Measurements from ENCODE around the gene PROSER3. TPM values are rescaled to one million over a fixed set of nuclear protein-coding genes. Genes with fewer than 3 reads are reported as not detected.

PROSER3 gene
- polyA plus RNA-seq, 1 donor from 2014 or later, result 1.2 TPM

- no peaks in the 10 kb centered on the region for H3K27me3 ChIP-seq (ENCODE audit: insufficient read depth, low read depth, low read length)
- no peaks in the 10 kb centered on the region for H3K9me3 ChIP-seq (ENCODE audit: low read length)
- TF ChIP-seq MXI1 (conservative IDR thresholded peaks at IDR 0.05; ENCODE audit: poor library complexity, severe bottlenecking), result peak; percentile 74
- TF ChIP-seq EP300 (conservative IDR thresholded peaks at IDR 0.05; ENCODE audit: poor library complexity, severe bottlenecking), result peak; percentile 41
- TF ChIP-seq, protein P1, sequence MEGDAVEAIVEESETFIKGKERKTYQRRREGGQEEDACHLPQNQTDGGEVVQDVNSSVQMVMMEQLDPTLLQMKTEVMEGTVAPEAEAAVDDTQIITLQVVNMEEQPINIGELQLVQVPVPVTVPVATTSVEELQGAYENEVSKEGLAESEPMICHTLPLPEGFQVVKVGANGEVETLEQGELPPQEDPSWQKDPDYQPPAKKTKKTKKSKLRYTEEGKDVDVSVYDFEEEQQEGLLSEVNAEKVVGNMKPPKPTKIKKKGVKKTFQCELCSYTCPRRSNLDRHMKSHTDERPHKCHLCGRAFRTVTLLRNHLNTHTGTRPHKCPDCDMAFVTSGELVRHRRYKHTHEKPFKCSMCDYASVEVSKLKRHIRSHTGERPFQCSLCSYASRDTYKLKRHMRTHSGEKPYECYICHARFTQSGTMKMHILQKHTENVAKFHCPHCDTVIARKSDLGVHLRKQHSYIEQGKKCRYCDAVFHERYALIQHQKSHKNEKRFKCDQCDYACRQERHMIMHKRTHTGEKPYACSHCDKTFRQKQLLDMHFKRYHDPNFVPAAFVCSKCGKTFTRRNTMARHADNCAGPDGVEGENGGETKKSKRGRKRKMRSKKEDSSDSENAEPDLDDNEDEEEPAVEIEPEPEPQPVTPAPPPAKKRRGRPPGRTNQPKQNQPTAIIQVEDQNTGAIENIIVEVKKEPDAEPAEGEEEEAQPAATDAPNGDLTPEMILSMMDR (IDR thresholded peaks at IDR 0.05; ENCODE audit: poor library complexity, severe bottlenecking), result no peak
- TF ChIP-seq SMC3 (conservative IDR thresholded peaks at IDR 0.05; ENCODE audit: poor library complexity), result no peak
- TF ChIP-seq POLR2AphosphoS5 (IDR thresholded peaks at IDR 0.05), result peak; percentile 62
- no peak for TF ChIP-seq TAF1 (IDR thresholded peaks at IDR 0.05; ENCODE audit: low read depth)
- peak within 1 kb of the TSS; percentile 99 for H3K4me3 ChIP-seq (ENCODE audit: low read length)
- no peaks in the 10 kb centered on the region for H3K36me3 ChIP-seq (ENCODE audit: insufficient read depth, low read length)
- no peaks in the 10 kb centered on the region for H3K9me2 ChIP-seq (ENCODE audit: insufficient read depth, low read length)
- peak within 1 kb of the TSS; percentile 71 for H3K27ac ChIP-seq (ENCODE audit: low read length)
- peaks cover 22% of the 10 kb centered on the region for H3K79me2 ChIP-seq (replicated peaks; ENCODE audit: insufficient read depth, low read length)
- peak within 1 kb of the TSS; percentile 76 for H3K4me2 ChIP-seq (ENCODE audit: low read length)
- H4K20me1 ChIP-seq (ENCODE audit: insufficient read depth), result no peaks in the 10 kb centered on the region
- H3K9ac ChIP-seq (ENCODE audit: low read length), result peak within 1 kb of the TSS; percentile 82
- H3F3A ChIP-seq (ENCODE audit: insufficient read depth, low read length, poor library complexity, severe bottlenecking), result no peaks in the 10 kb centered on the region
- peak within 1 kb of the TSS; percentile 84 for H2AFZ ChIP-seq (ENCODE audit: low read depth, low read length)
These were observed 40.2 kb upstream of the PROSER3 start, which contains the start of gene KMT2B for GRCh38 chr19:35717665-35718344. KMT2B (plus strand) TSS chr19:35718003; CDS start chr19:35718019, 16 bp downstream.

DNA sequence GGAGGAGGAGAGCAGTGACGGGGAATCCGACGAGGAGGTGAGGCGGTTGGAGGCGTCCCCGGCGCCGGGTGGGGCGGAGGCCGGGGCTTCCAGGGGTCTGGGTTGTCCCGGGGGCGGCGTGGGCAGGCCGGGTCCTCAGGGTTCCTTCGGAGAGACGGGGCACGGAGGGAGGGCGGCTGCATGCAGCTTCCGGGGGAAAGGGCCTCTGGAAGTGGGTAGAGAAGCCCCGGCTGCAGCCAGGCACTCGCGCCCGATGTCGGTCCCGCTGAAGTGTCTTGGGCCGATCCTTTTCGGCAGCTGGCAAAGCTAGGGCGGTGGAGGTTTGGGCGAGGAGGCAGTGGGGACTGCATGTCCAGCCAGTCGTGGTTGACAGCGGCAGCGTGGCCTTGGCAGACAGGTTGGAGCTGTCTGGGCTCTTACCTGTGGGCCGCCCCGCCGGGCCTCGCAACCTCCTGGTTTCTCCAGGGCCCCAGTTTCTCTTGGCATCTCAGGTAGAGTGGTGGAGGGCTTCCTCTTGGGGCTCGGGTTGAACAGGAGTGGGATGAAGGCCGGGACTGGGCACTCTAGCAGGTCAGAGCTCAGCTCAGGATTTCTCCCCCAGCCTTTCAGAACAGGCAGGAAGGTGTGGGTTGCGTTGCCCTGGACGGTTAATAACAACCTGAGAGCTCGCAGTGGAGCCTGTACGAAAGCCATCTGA lies 39.5 kb upstream of the PROSER3 start:
- Histone ChIP-seq H3K36me3 (ENCODE audit: insufficient read depth, low read length) (no peaks in the 10 kb centered on the region), H3K79me2 (replicated peaks; ENCODE audit: insufficient read depth, low read length) (peaks cover 22% of the 10 kb centered on the region), H3K9me3 (ENCODE audit: low read length) (no peaks in the 10 kb centered on the region), H3K9me2 (ENCODE audit: insufficient read depth, low read length) (no peaks in the 10 kb centered on the region), H3K27ac (ENCODE audit: low read length) (peak overlapping the region; percentile 70), H3F3A (ENCODE audit: insufficient read depth, low read length, poor library complexity, severe bottlenecking) (no peaks in the 10 kb centered on the region), H4K20me1 (ENCODE audit: insufficient read depth) (no peaks in the 10 kb centered on the region), H2AFZ (ENCODE audit: low read depth, low read length) (no peak overlapping the region), H3K4me3 (ENCODE audit: low read length) (peak overlapping the region; percentile 94), H3K9ac (ENCODE audit: low read length) (peak overlapping the region; percentile 82), H3K27me3 (ENCODE audit: insufficient read depth, low read depth, low read length) (no peaks in the 10 kb centered on the region), H3K4me2 (ENCODE audit: low read length) (peak overlapping the region; percentile 70)
- TF ChIP-seq RAD21 (conservative IDR thresholded peaks at IDR 0.05) (no peak), SMC3 (conservative IDR thresholded peaks at IDR 0.05; ENCODE audit: poor library complexity) (no peak), MXI1 (conservative IDR thresholded peaks at IDR 0.05; ENCODE audit: poor library complexity, severe bottlenecking) (peak; percentile 24), POLR2AphosphoS5 (IDR thresholded peaks at IDR 0.05) (no peak)
- TF ChIP-seq, protein P1 (IDR thresholded peaks at IDR 0.05; ENCODE audit: poor library complexity, severe bottlenecking), result no peak
